NCI-H748 treated with DMSO at 0.1 percent for 48 hours (cell line): Measurements from ENCODE around the gene SYNE4.
"Not testable (repeated sequence)": the region's sequence is repeated elsewhere in the genome, so short reads cannot be mapped to it uniquely, and the experiment has no call there.

Experiments used
- DNase-seq: peaks from one replicate; lab custom pipeline; 2025; lab: John Stamatoyannopoulos, UW

The SYNE4 gene

DNA sequence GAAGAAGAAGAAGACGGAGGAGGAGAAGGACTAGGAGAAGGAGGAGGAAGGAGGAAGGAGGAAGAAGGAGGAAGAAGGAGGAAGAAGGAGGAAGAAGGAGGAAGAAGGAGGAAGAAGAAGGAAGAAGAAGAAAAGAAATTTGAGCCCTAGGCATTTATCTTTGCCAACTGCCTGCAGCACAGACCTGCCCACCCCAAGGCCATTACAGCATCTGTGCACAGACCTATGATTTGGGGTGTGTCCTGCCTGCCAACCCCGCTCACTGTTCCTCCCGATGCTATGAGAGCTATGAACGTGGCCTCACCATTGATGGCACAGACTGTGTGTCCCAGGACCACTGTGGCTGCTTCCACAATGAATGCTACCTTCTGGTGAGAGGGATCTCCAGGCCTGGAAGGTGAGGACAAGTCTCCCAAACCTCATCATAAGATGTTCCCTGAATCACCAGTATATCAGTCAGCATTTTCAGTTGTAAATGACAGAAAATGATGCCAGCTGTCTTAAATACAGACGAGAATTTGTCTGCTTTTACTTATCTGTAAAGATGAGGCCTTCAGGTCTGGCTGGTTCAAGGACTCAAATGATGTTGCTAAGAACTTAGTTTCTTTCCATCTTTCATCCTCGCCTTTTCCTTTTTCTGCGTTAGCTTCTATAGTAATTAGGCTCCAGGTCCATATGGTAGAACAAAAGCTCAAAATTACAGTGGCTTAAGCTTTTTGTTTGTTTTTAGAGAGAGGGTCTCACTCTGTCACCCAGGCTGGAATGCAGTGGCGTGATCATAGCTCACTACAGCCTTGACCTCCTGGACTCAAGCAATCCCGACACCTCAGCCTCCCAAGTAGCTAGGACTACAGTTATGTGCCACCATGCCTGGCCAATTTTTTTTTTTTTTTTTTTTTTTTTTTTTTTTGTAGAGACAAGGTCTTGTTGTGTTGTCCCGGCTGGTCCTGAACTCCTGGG, 17.6 kb downstream of the SYNE4 start:
- DNase-seq: no peak

DNA sequence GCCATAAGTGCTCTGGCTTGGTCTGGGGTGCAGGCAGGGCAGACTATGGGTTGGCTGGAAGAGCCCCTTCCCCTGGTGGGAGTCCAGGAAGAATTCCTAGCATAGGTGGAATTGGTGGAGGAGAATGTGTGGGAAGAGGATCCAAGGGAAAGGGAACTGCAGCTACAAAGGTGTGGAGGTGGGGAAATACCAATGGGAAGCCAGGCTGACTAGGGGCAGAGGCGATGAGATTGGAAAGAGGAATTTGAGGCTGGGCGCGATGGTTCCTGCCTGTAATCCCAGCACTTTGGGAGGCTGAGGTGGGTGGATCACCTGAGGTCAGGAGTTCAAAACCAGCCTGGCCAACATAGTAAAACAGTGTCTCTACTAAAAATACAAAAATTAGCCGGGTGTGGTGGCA, 18.5 kb downstream of the SYNE4 start:
- no peak for DNase-seq

DNA sequence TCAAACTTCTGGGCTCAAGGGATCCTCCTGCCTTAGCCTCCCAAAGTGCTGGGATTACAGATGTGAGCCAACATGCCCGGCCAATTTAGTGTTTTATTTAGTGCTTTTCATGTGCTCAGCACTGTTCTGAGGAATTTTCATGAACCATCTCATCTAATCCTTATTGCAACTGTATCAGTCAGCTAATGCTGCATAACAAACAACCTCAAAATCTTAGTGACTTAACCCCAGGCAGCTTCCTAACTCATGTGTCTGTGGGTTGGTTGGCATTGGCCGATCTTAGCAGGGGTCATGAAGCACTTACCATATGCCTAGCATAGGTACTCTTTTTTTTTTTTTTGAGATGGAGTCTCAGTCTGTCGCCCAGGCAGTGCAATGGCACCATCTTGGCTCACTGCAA, 19.8 kb downstream of the SYNE4 start:
- DNase-seq: no peak

DNA sequence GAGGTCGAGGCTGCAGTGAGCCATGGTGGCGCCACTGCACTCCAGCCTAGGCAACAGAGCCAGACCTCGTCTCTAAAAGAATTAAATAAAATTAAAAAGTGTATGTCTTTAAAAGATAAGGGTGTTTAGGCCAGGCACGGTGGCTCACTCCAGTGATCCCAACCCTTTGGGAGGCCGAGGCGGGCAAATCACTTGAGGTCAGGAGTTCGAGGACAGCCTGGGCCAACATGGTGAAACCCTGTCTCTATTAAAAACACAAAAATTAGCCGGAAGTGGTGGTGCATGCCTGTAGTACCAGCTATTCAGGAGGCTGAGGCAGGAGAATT, 21.1 kb downstream of the SYNE4 start:
- no peak for DNase-seq

DNA sequence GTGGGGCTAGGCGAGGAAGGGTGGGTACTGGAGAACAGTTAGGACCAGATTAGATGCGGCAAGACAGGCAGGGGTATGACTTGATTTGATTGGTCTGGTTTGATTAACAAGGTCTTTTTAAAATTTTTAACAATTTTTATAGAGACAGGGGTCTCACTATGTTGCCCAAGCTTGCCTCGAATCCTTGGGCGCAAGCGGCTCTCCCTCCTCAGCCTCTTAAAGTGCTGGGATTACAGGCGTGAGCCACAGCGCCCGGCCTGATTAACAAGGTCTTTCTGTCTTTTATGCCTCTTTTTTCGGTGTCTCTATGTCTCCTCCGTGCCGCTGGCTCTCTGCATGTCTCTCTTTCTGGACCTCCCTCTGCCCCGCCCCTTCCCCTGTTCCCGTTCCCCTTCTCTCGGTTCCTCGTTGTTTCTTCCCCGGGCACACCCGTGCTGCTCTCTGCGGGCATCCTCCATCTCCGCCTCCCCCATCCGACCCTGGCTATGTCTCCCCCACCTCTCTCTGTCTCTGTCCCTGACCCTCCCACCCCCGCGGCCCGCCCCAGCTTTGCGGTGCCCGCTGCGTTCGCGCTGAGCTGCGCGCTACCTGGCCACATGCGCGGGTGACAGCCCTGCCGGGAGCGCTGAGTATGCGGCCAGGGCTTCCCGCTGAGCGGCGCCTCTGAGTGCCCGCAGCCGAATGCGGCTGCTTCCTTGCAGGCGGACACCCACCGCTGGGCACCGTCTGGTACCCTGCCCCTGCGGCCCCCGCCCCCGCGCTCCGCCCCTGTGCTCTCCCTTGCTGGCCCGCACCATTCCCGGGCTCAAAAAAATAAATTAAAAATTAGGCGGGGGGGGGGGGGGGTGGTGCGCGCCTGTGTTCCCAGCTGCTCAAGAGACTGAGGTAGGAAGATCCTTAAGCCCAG, 21.7 kb downstream of the SYNE4 start:
- DNase-seq: peak; percentile 64

DNA sequence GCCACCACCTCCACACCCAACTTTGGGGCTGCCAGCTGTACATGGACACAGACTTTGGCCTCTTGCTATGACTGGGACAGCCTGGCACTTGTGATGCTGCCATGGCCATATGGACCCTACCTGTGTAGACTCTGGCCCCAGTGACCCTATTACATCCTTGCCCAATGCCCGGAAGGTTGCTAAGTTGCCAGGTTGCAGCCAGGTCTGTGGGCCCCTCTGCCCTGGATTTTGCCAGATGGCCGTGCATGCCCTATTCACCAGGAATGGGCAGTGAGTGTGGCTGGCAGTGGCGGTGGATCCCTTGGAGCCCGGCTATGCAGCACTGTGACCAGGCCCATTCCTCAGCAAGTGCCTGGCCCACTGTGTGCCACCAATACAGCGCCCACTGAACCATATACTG, 22.5 kb downstream of the SYNE4 start:
- DNase-seq: no peak

DNA sequence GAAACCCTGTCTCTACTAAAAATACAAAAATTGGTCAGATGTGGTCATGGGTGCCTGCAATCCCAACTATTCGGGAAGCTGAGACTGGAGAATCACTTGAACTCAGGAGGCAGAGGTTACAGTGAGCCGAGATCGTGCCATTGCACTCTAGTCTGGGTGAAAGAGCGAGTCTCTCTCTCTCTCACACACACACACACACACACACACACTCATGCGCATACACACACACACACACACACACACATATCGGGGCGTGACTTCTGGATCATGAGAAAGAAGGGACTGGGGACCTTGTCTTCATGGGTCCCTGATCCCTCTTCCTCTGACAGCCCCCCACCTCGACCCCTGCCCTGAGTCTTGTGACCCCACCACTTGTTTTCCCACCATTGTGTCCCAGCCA, 25.4 kb downstream of the SYNE4 start:
- no peak for DNase-seq

DNA sequence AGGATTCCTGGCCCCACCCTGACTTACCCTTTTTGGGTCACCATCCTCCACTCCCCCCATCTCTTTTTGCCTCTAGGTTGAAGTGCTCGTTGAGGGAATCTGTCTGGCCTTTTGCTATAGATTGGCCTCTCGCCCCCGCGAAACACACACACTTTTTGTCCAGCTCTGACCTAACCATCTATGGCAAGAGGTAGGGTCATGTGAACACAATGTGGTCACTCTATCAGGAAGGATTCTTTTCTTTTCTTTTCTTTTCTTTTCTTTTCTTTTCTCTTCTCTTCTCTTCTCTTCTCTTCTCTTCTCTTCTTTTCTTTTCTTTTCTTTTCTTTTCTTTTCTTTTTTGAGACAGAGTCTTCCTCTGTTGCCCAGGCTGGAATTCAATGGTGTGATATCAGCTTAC, 27.6 kb downstream of the SYNE4 start:
- not testable (repeated sequence) for DNase-seq

DNA sequence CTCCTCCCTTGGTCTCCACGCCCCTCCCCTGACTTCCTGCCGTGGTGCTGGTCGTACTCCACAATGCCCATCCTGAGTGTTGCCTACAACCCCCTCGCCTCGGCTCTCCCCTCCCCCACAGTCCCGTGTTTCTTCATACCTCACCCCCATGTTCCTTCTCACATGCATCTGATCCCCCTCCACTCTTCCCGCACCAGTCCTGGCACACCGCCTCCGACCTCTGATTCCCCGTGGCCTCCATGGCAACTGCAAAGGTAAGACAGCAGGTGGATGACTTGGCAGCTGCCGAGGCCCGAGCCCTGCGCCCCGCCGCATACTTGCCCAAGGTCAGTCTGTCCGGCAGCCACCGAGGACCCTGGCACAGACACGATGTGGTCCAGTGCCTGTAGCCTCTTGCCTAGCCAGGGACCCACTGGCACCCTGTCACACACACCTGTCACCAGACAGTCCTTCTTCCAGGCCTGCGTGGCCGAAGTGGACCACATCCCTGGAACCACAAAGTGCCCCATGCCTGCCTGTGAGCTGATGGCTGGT, 29.7 kb downstream of the SYNE4 start:
- DNase-seq: no peak

DNA sequence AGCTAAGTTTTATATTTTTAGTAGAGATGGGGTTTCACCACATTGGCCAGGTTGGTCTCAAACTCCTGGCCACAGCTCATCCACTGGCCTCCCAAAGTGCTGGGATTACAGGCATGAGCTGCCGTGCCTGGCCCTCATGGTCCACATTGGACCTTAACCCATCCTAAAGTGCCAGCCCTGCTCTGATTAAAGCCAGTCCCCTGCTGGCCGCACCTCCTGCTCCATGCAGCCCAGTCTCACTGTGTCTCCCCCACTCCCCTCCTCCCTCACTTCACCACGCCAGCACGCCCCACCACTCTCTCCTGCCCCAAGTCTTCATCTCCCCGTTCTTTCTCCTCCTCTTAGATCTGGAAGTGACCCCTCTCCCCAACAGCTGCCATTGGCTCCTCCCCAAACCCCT, 30.3 kb downstream of the SYNE4 start:
- no peak for DNase-seq

DNA sequence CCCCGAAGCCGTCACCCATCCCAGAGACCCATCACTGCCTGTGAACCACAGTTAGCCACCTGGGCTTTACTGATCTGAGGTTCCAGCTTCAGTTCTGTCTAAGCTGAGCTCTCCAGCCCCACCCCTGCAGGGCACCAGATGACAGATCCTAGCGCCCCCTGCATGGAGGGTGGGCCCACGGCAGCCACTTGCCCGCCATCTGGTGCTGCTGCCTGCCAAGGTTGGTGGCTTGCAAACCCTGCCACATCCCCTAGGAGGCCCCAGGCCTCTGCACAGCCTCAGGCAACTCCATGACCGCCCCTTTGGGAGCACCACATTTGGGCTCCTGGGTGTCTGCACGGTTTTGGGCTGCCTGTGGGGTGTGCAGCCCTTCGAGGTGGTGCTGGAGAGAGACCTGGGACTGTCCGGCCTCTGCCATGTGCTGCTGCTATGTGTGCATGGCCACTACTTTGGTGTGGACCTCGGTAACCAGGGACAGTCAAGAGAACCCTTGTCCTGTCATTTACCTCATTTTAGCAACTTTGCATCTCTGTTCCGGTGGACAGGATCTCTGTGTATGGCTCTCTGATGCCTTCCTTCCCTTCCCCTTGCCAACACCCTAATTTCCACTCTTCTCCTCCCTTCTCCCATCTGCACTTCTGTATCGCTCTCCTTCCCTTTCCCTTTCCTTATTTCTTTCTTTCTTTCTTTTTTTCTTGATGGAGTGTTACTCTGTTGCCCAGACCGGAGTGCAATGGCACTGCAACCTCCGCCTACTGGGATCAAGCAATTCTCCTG, 31.0 kb downstream of the SYNE4 start:
- DNase-seq: no peak

DNA sequence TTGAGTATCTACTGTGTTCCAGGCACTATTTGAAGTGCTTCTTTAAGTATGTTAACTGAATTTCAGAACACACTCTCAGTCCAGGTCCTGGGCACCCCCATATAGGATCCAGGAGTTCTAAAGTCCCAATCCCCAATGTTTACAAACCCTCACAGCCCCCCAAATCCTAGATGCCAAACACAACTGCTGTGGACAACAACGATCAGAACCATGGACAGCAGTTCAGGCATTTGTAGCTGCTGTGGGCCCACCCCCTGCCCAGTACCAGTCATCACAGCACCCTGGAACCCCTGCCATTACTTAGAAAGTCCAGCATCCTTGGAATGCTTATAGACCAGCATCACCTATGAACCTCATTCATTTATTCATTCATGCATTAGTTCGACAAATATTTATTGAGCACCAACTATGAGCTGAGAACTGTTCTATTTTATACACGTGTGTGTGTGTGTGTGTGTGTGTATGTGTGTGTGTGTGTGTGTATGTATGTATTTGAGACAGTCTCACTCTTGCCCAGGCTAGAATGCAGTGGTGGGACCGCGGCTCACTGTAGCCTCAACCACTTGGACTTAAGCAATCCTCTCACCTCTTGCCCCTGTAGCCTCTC, 32.9 kb downstream of the SYNE4 start:
- DNase-seq: no peak

DNA sequence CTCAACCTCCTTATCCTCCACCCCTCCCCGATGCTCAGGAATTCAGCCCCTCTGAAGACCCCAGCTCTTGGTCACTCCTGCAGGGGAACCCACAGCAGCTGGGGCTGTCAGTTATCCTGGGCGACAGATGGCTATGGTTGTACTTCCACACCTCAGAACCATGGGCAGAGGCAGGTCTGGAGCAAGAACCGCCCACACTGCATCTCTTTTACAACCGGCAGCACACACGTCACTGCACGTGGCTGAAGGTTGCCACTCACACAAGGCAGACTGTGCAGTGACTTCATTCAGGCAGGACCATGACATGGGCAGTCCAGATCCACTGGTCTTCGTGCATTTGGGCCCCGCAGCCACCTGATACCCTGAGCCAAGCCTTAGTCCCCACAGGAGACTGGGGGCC, 35.1 kb downstream of the SYNE4 start:
- DNase-seq: no peak

DNA sequence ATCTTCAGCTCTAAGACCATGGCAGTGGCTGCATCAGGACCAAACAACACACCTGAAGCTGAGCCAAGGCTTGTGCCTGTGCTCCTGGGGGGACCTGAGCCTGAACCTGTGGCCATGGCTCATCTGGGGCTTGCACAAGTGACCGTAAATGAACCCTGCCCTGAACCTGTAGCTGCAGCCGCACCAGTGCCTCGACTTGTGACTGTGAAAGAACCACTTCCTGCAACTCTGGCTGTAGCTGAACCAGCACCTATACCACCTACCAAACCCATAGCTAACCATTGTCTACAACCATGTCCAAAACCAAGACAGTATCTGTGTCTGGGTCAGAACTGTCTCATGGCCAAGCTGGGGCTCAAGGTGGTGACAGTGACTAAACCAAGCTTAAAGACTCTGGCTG, 41.8 kb downstream of the SYNE4 start:
- no peak for DNase-seq

DNA sequence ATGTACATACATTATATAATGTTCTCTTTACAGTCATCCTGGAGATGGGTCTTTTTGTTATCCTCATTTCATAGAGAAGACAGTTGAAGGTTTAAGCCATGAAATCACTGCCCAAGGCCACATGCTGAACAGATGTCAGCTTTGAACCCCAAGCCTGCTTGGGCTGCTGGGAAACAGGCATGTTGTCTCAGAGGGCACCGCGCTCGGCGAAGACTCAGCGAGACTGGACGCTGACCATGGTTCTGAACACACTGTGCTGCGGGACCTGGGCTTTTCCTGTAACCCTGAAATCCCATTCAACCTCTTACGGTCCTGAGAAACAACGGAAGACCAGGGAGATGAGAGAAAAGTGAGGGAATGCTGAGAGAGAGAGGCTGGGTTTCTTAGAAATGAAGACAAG, 45.1 kb downstream of the SYNE4 start:
- DNase-seq: no peak

DNA sequence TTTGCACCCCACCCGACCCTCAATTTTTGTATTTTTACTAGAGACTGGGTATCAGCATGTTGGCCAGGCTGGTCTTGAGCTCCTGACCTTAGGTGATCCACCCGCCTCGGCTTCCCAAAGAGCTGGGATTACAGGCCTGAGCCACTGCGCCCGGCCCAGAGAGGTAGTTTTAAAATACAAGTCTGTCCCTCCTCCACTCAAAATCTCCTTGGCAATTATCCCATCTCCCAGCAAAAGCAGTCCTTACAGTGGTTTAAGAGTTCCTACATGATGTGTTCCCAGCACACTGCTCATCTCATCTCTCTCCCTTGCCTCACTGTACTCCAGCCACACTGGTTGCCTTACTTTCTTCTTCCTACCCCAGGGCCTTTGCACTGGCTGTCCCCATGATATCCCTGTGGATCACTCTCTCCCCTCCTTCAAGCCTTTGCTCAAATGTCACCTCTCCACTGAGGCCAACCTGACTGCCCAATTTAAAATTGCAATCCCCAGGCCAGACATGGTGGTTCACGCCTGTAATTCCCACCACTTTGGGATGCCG, 48.1 kb downstream of the SYNE4 start:
- DNase-seq: no peak

DNA sequence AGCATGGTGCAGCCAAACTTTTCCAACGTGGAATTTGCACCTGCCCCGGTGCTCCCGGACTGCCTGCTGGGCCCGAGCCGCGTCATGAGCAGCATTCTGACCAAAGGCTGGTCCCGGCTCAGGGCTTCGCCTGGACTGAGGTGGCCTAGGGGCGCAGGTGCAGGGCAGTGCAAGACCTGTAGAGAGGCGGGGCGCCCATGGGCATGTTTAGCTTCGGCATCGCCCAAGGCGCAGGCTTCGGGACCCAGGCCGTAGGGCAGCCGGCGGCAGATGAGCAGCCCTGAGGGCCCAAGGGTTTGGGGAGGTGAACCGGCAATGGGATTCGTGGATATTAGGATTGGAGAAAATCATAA, 48.7 kb downstream of the SYNE4 start:
- DNase-seq: no peak

DNA sequence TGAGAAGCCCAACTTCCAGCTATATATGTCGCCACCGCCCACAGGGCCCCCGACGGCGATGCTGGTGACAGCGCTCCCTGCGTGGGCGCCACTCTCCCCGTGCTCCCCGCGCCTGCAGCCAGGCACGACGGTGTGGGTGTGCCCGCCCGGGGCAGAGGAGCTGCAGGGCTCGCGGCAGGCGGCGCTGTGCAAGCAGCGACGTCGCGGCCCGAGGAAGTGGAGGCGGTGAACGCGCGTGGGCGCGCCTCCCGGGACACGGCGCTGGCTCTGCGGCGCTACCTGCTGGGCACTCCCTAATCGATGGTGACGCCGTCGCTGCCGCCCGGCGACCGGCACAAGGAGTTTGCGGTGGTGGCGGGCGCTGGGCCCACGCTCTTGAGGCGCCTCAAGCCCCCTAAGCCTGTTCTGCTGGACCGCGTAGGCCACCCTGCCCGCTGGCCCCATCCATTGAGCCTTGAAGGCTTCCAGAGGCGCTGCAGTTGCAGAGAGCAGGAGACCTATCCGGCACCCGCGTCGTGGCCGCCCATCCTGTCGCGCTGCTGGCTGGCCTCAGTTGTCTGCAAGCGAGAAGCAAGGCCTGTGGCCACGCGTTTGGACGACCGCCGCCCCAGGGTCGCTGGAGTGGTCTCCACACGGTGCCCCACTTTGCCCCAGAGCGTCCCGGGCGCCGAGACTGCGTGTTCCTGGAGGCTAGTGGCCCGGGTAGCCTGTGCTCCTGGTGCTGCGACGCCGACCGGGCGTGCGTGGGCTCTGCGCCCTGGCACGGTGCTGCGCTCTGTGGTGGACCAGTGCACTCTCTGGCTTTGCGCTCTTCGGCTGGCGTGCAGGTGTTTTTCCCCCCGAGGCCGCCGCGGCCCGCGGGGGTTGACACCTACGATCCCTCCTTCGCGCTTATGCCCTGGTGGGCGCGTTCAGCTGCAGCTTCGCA, 49.3 kb downstream of the SYNE4 start:
- no peak for DNase-seq

DNA sequence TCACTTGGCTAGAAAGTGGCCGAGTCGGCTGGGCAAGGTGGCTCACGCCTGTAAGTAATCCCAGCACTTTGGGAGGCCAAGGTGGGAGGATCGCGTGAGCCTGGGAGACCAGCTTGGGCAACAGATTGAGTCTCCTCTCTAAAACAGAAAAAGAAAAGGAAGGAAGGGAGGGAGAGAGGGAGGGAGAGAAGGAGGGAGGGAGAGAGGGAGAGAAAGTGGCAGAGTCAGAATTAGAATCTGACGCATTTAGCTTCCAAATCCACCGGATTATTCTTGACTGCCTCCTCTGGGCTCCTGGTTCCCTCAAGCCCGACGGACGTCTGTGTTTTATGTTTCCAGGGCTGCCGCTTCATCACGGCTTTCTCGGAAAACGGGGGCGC, 50.0 kb downstream of the SYNE4 start:
- DNase-seq: no peak

DNA sequence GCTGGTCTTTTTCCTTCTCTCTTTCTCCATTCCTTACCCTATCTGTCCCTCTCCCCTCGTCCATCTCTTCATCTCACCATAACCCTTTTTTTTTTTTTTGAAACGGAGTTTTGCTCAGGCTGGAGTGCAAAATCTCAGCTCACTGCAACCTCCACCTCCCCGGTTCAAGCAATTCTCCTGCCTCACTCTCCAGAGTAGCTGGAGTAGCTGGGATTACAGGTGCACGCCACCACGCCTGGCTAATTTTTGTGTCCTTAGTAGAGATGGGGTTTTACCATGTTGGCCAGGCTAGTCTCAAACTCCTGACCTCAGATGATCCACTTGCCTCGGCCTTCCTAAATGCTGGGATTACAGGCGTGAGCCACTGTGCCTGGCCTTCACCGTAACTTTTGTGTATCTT, 51.2 kb downstream of the SYNE4 start:
- not testable (repeated sequence) for DNase-seq
